ENCODE measurements around the gene CCER1.
"Not testable (repeated sequence)": the region's sequence is repeated elsewhere in the genome, so short reads cannot be mapped to it uniquely, and the experiment has no call there.

CCER1 gene

GRCh38 chr12:90954921-90955320 is at the start of gene CCER1:
CCER1 (minus strand) TSS chr12:90955176; CDS start chr12:90954742, 434 bp downstream.
- no peak for FAIRE-seq

DNA sequence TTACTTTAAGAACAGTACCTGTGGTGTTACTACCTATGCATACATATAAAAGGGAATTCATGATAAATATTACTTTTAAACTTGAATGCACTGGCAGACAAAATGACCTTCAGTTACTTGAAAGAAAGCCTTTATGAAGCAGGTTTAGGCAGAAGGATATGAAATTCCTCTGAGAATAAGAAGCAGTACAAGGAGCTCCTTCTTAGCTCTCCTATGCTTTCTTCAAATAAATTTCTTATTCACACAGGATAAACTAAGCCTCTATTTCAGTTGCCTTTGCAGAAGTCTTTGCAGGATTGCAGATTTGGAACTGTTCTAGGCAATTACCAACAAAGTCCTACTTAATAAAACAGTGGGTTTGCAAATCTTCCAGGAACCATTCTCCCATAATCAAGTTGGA is 48.8 kb upstream of the CCER1 start:
- DNase-seq (ENCODE audit: low spot score) = no peak
- FAIRE-seq = no peak

More at GRCh38 chr12:90954921-90955320, at the start of gene CCER1:
- DNase-seq (ENCODE audit: low spot score) = no peak

DNA sequence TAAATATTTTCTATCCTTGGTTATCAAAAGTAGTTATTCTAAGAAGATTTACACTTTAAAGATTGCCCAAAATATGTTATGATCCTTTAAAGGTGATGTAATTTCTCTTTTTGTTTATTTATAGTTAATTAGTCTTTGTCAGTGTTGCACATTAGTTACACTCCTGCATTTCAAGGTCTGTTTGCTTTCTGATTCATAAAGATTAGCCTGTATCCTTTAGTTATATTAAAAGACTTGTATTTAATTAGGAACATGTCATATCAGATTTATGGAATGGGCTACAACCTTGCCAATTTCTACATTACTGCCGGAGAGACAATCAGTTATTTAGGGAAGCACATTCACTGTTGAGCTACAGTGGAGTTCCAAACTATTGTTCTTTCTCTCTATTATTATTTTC is 46.3 kb upstream of the CCER1 start:
- DNase-seq (ENCODE audit: low spot score) (no peak), FAIRE-seq (no peak)

DNA sequence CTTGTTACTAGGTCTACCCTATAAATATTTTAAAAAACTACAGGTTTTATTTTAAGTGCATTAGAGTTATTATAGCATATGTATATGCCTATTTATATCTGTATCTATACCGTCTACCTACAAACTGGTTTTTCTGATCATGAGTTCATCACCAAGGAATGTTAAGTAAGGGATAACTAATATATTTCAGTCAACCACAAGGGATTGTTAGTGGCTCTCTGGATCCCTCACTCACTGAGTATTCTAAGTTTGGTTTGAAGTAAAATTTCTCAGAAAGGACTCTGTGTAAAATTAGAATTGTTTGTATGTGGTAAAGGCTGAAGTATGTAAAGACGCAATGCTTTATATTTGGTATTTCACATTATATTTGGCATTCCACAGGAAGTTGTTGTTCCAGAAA is 45.0 kb upstream of the CCER1 start:
- DNase-seq (ENCODE audit: low spot score) (no peak), FAIRE-seq (no peak)

GRCh38 chr12:90999527-90999926 is 44.6 kb upstream of the CCER1 start:
- DNase-seq (ENCODE audit: low spot score) (no peak), FAIRE-seq (no peak)

GRCh38 chr12:90995010-90995409 is 40.0 kb upstream of the CCER1 start:
- FAIRE-seq = no peak
- DNase-seq (ENCODE audit: low spot score) = no peak

GRCh38 chr12:90991952-90992465 is 37.0 kb upstream of the CCER1 start:
- DNase-seq (ENCODE audit: low spot score) = no peak
- FAIRE-seq = no peak

GRCh38 chr12:90990611-90991010 is 35.6 kb upstream of the CCER1 start:
- DNase-seq (ENCODE audit: low spot score) (no peak), FAIRE-seq (no peak)

- FAIRE-seq (no peak), DNase-seq (ENCODE audit: low spot score) (no peak)
Measured at GRCh38 chr12:90989686-90990111, 34.7 kb upstream of the CCER1 start.

DNA sequence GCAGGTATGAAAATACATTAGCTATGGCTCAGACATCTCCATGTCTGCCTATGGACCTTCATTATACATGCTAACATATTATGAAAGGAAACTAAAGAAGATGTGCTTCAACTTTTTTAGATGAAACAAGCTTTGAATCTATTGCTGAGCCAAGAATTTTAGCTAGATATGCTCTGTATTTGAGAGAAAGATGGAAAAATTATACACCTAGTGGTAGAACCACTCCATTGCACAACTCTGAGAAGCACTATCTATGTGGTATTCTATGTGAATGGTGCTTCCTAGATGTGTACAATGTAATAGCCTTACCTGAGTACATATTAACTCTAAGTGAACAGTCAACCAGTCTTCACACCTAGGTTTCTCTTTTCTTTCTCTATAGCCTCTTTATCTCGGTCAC is 32.5 kb upstream of the CCER1 start:
- FAIRE-seq (no peak), DNase-seq (ENCODE audit: low spot score) (no peak)

DNA sequence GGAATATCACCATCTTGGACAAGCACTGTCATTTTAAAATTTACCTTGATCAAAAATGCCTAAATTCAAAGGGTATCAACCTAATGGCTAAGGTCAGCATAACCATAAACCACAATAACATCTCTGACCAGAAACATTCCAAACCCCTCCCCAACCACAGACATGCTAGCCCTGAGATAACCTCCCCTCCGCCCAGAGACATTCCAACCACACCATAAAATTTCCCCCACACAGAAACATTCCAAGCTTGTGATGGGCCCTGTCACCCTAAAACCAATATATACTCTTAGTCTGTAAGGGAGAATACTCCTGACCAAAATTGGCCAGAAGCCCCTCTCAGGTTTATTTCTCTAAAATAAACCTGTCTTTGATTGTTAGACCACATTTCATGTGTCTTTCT is 32.1 kb upstream of the CCER1 start:
- FAIRE-seq (no peak), DNase-seq (ENCODE audit: low spot score) (no peak)

GRCh38 chr12:90985331-90985730 is 30.4 kb upstream of the CCER1 start:
- FAIRE-seq; DNase-seq (ENCODE audit: low spot score): not testable (repeated sequence)

DNA sequence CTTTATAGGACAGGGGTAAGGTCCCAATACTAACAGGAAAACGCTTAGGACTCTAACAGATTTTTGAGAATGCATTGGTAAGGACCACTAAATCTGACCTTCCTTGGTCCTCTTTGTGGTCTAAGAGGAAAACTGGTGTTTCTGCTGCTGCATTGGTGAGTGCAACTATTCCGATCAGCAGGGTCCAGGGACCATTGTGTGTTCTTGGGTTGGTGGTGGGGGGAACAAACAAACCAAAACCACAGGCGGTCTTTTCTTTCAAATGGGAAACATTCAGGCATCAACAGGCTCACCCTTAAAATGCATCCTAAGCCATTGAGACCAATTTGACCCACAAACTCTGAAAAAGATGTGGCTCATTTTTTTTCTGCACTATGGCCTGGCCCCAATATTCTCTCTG is 29.1 kb upstream of the CCER1 start:
- DNase-seq (ENCODE audit: low spot score) (no peak), FAIRE-seq (no peak)

GRCh38 chr12:90982170-90982569 is 27.2 kb upstream of the CCER1 start:
- FAIRE-seq (no peak), DNase-seq (ENCODE audit: low spot score) (no peak)

GRCh38 chr12:90979951-90980350 is 25.0 kb upstream of the CCER1 start:
- FAIRE-seq (no peak), DNase-seq (ENCODE audit: low spot score) (no peak)

GRCh38 chr12:90979019-90979418 is 24.0 kb upstream of the CCER1 start:
- DNase-seq (ENCODE audit: low spot score) = no peak
- FAIRE-seq = no peak

DNA sequence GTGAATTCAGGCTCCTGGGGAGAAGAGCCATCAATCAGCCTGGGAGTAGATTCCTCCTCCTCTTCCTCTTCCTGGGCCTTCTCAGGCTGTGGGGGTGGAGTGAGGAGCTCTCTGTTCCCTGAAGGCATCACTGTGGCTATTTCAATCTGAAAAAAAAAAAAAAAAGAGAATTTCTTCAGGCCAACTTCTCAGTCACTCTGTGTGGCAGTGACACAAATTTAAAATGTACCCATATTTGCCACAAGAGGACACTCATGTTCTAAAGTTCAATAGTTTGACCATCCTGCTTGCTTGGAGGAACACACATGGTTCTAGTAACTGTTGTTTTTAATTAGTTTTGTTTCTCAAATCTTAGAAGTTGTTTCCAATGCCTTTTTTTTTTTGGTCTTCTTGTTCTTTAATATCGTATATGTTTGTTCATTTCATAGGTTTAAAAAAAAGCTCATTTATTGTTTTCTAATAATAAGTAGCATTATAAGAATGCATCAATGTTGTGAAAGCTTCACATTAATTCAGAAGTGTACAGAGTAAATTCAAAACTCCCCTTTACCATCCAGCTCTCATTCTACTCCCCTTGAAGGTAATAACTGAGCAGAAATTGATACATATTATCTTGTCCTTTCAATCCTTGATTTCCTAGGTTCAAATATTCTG is 23.3 kb upstream of the CCER1 start:
- DNase-seq (ENCODE audit: low spot score) = peak; percentile 35
- no peak for FAIRE-seq

- DNase-seq (ENCODE audit: low spot score) (no peak), FAIRE-seq (no peak)
Measured at GRCh38 chr12:90977224-90977623, 22.2 kb upstream of the CCER1 start.

DNA sequence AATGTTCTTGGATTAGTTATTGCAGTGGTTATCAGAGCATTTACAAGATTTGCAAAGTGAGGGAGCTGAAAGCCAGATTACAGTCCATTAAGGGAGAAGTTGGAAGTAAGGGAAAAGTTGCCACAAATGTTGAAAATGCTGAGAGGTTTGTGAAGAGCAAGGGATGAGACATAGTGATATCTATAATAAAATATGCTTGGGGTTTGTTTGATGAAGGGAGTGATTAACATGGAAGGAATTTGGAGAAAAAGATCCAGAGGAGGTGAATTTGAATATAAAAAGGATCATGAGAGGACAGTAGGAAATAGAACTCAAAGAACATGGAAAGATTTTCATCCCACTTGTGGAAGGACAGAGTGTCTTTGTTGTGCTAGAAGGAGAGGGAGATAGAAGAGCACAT is 19.3 kb upstream of the CCER1 start:
- DNase-seq (ENCODE audit: low spot score) (no peak), FAIRE-seq (no peak)

- no peak for DNase-seq (ENCODE audit: low spot score)
- FAIRE-seq = no peak
Measured at GRCh38 chr12:90972226-90972625, 17.2 kb upstream of the CCER1 start.

DNA sequence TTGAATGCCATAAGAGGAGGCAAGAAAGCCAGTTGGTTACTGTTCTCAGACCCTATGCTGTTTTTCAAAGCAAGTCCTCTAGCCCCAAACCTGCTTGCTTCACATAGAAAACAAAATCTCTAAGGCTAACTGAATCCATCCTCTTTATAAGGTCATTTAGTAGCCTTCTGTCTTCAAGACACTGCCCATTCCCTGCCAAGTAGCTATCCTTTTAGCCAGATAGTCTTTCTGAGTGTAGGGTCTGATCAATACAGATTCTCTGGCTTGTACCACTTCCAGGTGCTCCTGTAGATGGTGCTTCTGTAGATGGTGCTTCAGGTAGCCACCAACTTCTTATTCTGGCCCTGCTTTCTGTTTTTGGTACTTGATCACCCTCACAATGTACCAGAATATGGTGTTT is 15.9 kb upstream of the CCER1 start:
- DNase-seq (ENCODE audit: low spot score) = no peak
- no peak for FAIRE-seq

- no peak for FAIRE-seq
Measured at GRCh38 chr12:90970471-90970870, 15.5 kb upstream of the CCER1 start.

GRCh38 chr12:90969851-90970250 is 14.9 kb upstream of the CCER1 start:
- no peak for FAIRE-seq
- no peak for DNase-seq (ENCODE audit: low spot score)

More at GRCh38 chr12:90970471-90970870, 15.5 kb upstream of the CCER1 start:
- DNase-seq (ENCODE audit: low spot score) = peak; percentile 31
